H1 (cell line): ENCODE data around the gene TCF7L2. TPM values are rescaled to one million over a fixed set of nuclear protein-coding genes. Genes with fewer than 3 reads are reported as not detected.

ENCODE experiments used
- CTCF ChIA-PET: fragments of 300-600 bp; sonication (Branson Sonifier 250); formaldehyde crosslinking; loops from one replicate; lab custom pipeline; 2021; ENCODE audit not compliant: partially characterized antibody; lab: Charles Lee
- POLR2A ChIA-PET: fragments of 300-600 bp; sonication (Branson Sonifier 250); formaldehyde crosslinking; loops from one replicate; lab custom pipeline; 2021; ENCODE audit warnings: inconsistent platforms; ENCODE audit not compliant: partially characterized antibody; lab: Charles Lee
- DNase-seq, 2 experiments: peaks; one replicate each; pipeline versions ENCODE4 v3.0.0 to v3.0.0-alpha.2; 2010 to 2022; ENCODE audit warnings: low spot score in 2 of 2, low read depth in 1 of 2, mixed read lengths in 1 of 2
- FAIRE-seq: peaks from 2 replicates; lab custom pipeline; 2011; peaks lifted over from hg19 to GRCh38; lab: Jason Lieb, UNC
- H2AFZ ChIP-seq: 2 replicates; pipeline ENCODE4 v1.8.1; 2012; ENCODE audit warnings: low read length, inconsistent platforms
- H2AK5ac ChIP-seq: 2 replicates; pipeline ENCODE4 v1.6.1; 2013; ENCODE audit warnings: low read depth, low read length
- H2BK120ac ChIP-seq: replicated peaks from 2 replicates; pipeline ENCODE3; 2013; ENCODE audit warnings: low read depth, low read length, inconsistent platforms
- H2BK12ac ChIP-seq: 2 replicates; pipeline ENCODE4 v1.6.1; 2013; ENCODE audit warnings: low read depth, low read length
- H2BK15ac ChIP-seq: 2 replicates; pipeline ENCODE4 v1.6.1; 2013; ENCODE audit warnings: low read length
- H2BK20ac ChIP-seq: 2 replicates; pipeline ENCODE4 v1.6.1; 2013; ENCODE audit warnings: low read length
- H2BK5ac ChIP-seq: 2 replicates; pipeline ENCODE4 v1.6.1; 2013; ENCODE audit warnings: low read depth, low read length
- H3K14ac ChIP-seq: 2 replicates; pipeline ENCODE4 v1.6.1; 2013; ENCODE audit warnings: inconsistent platforms; ENCODE audit not compliant: insufficient read length
- H3K18ac ChIP-seq: 2 replicates; pipeline ENCODE4 v1.6.1; 2013; ENCODE audit warnings: low read length; ENCODE audit errors: extremely low read depth
- H3K23ac ChIP-seq: 2 replicates; pipeline ENCODE4 v1.6.1; 2013; ENCODE audit warnings: inconsistent platforms; ENCODE audit not compliant: insufficient read length
- H3K23me2 ChIP-seq: 2 replicates; pipeline ENCODE4 v1.6.1; 2013; ENCODE audit warnings: low read depth, low read length
- H3K27ac ChIP-seq: 2 replicates; pipeline ENCODE4 v1.6.1; 2011; ENCODE audit warnings: low read depth, low read length, inconsistent platforms
- H3K27me3 ChIP-seq, 4 experiments: replicated peaks in 1 of 4; 1 replicate in 1 of 4; 2 replicates in 3 of 4; pipeline versions ENCODE4 v1.6.1 to v1.8.1; 2011 to 2013; ENCODE audit warnings: low read length in 3 of 4, mild to moderate bottlenecking in 3 of 4, inconsistent platforms in 2 of 4, mixed read lengths in 2 of 4, moderate library complexity in 1 of 4; ENCODE audit not compliant: control insufficient read depth in 3 of 4, insufficient read depth in 3 of 4; ENCODE audit errors: extremely low read depth in 1 of 4
- H3K36me3 ChIP-seq, 4 experiments: 2 replicates each; pipeline versions ENCODE4 v1.6.1 to v1.8.1; 2011 to 2013; ENCODE audit warnings: mild to moderate bottlenecking in 4 of 4, low read length in 3 of 4, moderate library complexity in 2 of 4, control low read depth in 1 of 4, inconsistent platforms in 1 of 4; ENCODE audit not compliant: insufficient read depth in 4 of 4, control insufficient read depth in 2 of 4
- H3K4ac ChIP-seq: replicated peaks from 2 replicates; pipeline ENCODE3; 2013; ENCODE audit warnings: low read length, low read depth, mixed read lengths, inconsistent platforms; ENCODE audit not compliant: insufficient read length
- H3K4me1 ChIP-seq, 4 experiments: replicated peaks in 1 of 4; 1 replicate in 1 of 4; 2 replicates in 3 of 4; pipeline versions ENCODE4 v1.6.1 to v1.8.1; 2011 to 2013; ENCODE audit warnings: low read length in 3 of 4, inconsistent platforms in 2 of 4, mixed read lengths in 1 of 4; ENCODE audit not compliant: insufficient read depth in 4 of 4, control insufficient read depth in 3 of 4
- H3K4me2 ChIP-seq, 2 experiments: 2 replicates each; pipeline versions ENCODE4 v1.6.1 to v1.8.1; 2011 to 2013; ENCODE audit warnings: low read depth in 2 of 2, low read length in 2 of 2, control low read depth in 1 of 2, inconsistent platforms in 1 of 2, mild to moderate bottlenecking in 1 of 2; ENCODE audit not compliant: insufficient read depth in 1 of 2
- H3K4me3 ChIP-seq, 4 experiments: fragments of 200-600, 300-600 bp in 1 of 4; sonication (generic), shearing (Covaris generic), sonication (Bioruptor Twin) in 1 of 4; 2 replicates each; pipeline versions ENCODE4 v1.5.1 to v1.8.1; 2011 to 2016; ENCODE audit warnings: low read length in 4 of 4, low read depth in 3 of 4, control low read depth in 2 of 4, inconsistent platforms in 2 of 4, mild to moderate bottlenecking in 2 of 4, mixed read lengths in 1 of 4, moderate library complexity in 1 of 4; ENCODE audit not compliant: insufficient read depth in 2 of 4; ENCODE audit errors: extremely low read depth in 1 of 4
- H3K56ac ChIP-seq: replicated peaks from 2 replicates; pipeline ENCODE3; 2013; ENCODE audit warnings: low read depth, mild to moderate bottlenecking, mixed read lengths, low read length, inconsistent platforms; ENCODE audit not compliant: insufficient read length
- H3K79me1 ChIP-seq: 2 replicates; pipeline ENCODE4 v1.6.1; 2013; ENCODE audit warnings: low read depth, low read length, control low read depth
- H3K79me2 ChIP-seq, 2 experiments: 2 replicates each; pipeline versions ENCODE4 v1.6.1 to v1.8.1; 2012 to 2013; ENCODE audit warnings: low read length in 2 of 2, mild to moderate bottlenecking in 2 of 2, inconsistent platforms in 1 of 2; ENCODE audit not compliant: insufficient read depth in 2 of 2, control insufficient read depth in 1 of 2
- H3K9ac ChIP-seq, 4 experiments: replicated peaks in 1 of 4; 1 replicate in 1 of 4; 2 replicates in 3 of 4; pipeline versions ENCODE4 v1.6.1 to v1.8.1; 2011 to 2013; ENCODE audit warnings: low read depth in 3 of 4, low read length in 3 of 4, control low read depth in 2 of 4, mild to moderate bottlenecking in 2 of 4, moderate library complexity in 2 of 4, inconsistent platforms in 1 of 4; ENCODE audit errors: extremely low read depth in 1 of 4
- H3K9me3 ChIP-seq, 2 experiments: 2 replicates each; pipeline versions ENCODE4 v1.6.1 to v1.8.1; 2012 to 2013; ENCODE audit warnings: mild to moderate bottlenecking in 2 of 2, moderate library complexity in 2 of 2, control low read depth in 1 of 2, inconsistent platforms in 1 of 2, low read depth in 1 of 2, low read length in 1 of 2, mixed read lengths in 1 of 2; ENCODE audit not compliant: insufficient read depth in 2 of 2
- H4K20me1 ChIP-seq, 2 experiments: replicated peaks in 1 of 2; 2 replicates each; pipeline versions ENCODE3 to v1.8.1; 2011 to 2013; ENCODE audit warnings: inconsistent platforms in 2 of 2, low read length in 2 of 2, mild to moderate bottlenecking in 1 of 2; ENCODE audit not compliant: insufficient read depth in 2 of 2, control insufficient read depth in 1 of 2
- H4K5ac ChIP-seq: 2 replicates; pipeline ENCODE4 v1.6.1; 2013; ENCODE audit warnings: low read length, low read depth, mixed read lengths, inconsistent platforms; ENCODE audit not compliant: insufficient read length
- H4K8ac ChIP-seq: 2 replicates; pipeline ENCODE4 v1.8.0; 2013; ENCODE audit warnings: mild to moderate bottlenecking, moderate library complexity, low read length, inconsistent platforms; ENCODE audit not compliant: insufficient read depth; ENCODE audit errors: extremely low read depth
- H4K91ac ChIP-seq: replicated peaks from 2 replicates; pipeline ENCODE3; 2013; ENCODE audit warnings: low read length, mixed read lengths, inconsistent platforms; ENCODE audit not compliant: insufficient read length
- GTF2F1 ChIP-seq: IDR thresholded peaks from 2 replicates; pipeline ENCODE4 v1.6.1; 2012; ENCODE audit warnings: low read depth, low read length, improper control_type of control experiment, borderline replicate concordance
- POLR2AphosphoS5 ChIP-seq: IDR thresholded peaks from 2 replicates; pipeline ENCODE4 v1.6.1; 2011; ENCODE audit warnings: low read depth, low read length
- WGBS, 2 experiments: shearing (Covaris generic) in 1 of 2; methylation state at CpG; one replicate each; pipeline versions ENCODE4 v1.1.6 to v1.1.7; 2013 to 2015; ENCODE audit warnings: low lambda C conversion rate in 2 of 2, mixed read lengths in 2 of 2, inconsistent platforms in 1 of 2, low coverage in 1 of 2, missing lambda C conversion rate in 1 of 2; ENCODE audit not compliant: insufficient replicate concordance in 2 of 2, insufficient coverage in 1 of 2, insufficient read length in 1 of 2; ENCODE audit errors: extremely low coverage in 1 of 2, missing lambda C conversion rate in 1 of 2; 5-methylcytosine and 5-hydroxymethylcytosine counted together
- polyA plus RNA-seq, 7 experiments: library from polyadenylated mRNA; depleted of rRNA in 3 of 7; stranded (reverse) in 5 of 7; unstranded in 2 of 7; fragments of >200 nt in 5 of 7; fragments of 200-250 nt in 2 of 7; gene quantifications; 1 replicate in 5 of 7; 2 replicates in 1 of 7; 4 replicates in 1 of 7; pipeline versions ENCODE4 v1.2.1 to v1.2.3, GENCODE V29; 2011 to 2013; ENCODE audit warnings: missing spikeins in 2 of 7, mixed read lengths in 2 of 7
- total RNA-seq: library from RNA; stranded (reverse); fragmentation: NEBNext Ultra II Directional; extraction: Animal tissue kit (Norgen Biotek cat#: 25700); gene quantifications from 2 replicates; pipeline ENCODE4 v1.2.1, GENCODE V29; 2021

TCF7L2 gene
- total and polyA plus RNA-seq, 2 of the 8 experiments (the other 6 are each of a cell fraction or from before 2014, with no cell fraction given): 33.9 to 67.3 TPM

GRCh38 chr10:113168584-113168983 lies 218.5 kb downstream of the TCF7L2 start:
- Histone ChIP-seq H2BK15ac (no peak overlapping the region), H3K36me3 (peaks cover 0 to 23% (median 0%) of the 10 kb centered on the region in 4 experiments; a peak in 3 of 8 replicates), H3K4me2 (no peak overlapping the region), H2BK120ac (no peak overlapping the region), H4K91ac (no peak overlapping the region)
- TF ChIP-seq GTF2F1: no peak
- no peak for TF ChIP-seq POLR2AphosphoS5
- TF ChIP-seq, all 59 proteins: peak for 0
- no peak overlapping the region for H3K18ac ChIP-seq
- no peak overlapping the region for H4K5ac ChIP-seq
- no peaks in the 10 kb centered on the region; the same call in 1 of the 2 replicates for H3K23me2 ChIP-seq
- no peak overlapping the region for H2BK5ac ChIP-seq
- H3K9me3 ChIP-seq: no peaks in the 10 kb centered on the region
- no peak overlapping the region for H3K56ac ChIP-seq
- H4K8ac ChIP-seq: no peak overlapping the region
- no peak overlapping the region for H2AK5ac ChIP-seq
- no peak overlapping the region for H3K4ac ChIP-seq
- peaks cover 11 to 35% (median 25%) of the 10 kb centered on the region in 4 experiments for H3K4me1 ChIP-seq
- peak overlapping the region; percentile 29; the same call in 1 of the 2 replicates for H3K27ac ChIP-seq
- H4K20me1 ChIP-seq: peaks cover 0 to 2% of the 10 kb centered on the region in 2 experiments
- ChIA-PET CTCF (no interaction called here), POLR2A (no interaction called here)
- peaks cover 0 to 3% of the 10 kb centered on the region in 2 experiments; a peak in 1 of 4 replicates for H3K79me2 ChIP-seq
- H3K4me3 ChIP-seq: no peak overlapping the region
- no peak overlapping the region for H2AFZ ChIP-seq
- DNase-seq (no peak), FAIRE-seq (no peak)
- no peak overlapping the region for H2BK12ac ChIP-seq
- no peak overlapping the region for H3K14ac ChIP-seq
- H3K79me1 ChIP-seq: peaks cover 2% of the 10 kb centered on the region; the same call in 1 of the 2 replicates
- H2BK20ac ChIP-seq: no peak overlapping the region
- H3K23ac ChIP-seq: no peak overlapping the region
- 85% methylated on average over 6 of the region's 6 CpGs; no CpG with 5 or more reads in 1 of the 2 experiments for WGBS, 2 experiments
- H3K9ac ChIP-seq: no peak overlapping the region
- no peaks in the 10 kb centered on the region for H3K27me3 ChIP-seq
